Tibial nerve (tissue), 4 donors: Measurements from ENCODE around the gene DMBT1. TPM values are rescaled to one million over a fixed set of nuclear protein-coding genes. Genes with fewer than 3 reads are reported as not detected.

ENCODE experiments used
- DNase-seq, 2 donors: peaks; one replicate each; pipeline ENCODE4 v3.0.0-alpha.2; 2019; ENCODE audit warnings: low spot score in 2 of 2
- H3K27ac ChIP-seq, 4 donors: fragments of 200-600 bp; sonication (generic) in 3 of 4; one replicate each; pipeline ENCODE4 v1.5.1; 2017 to 2019; ENCODE audit warnings: mild to moderate bottlenecking in 1 of 4
- H3K27me3 ChIP-seq, 2 donors: fragments of 200-600 bp; sonication (generic) in 1 of 2; one replicate each; pipeline versions ENCODE4 v1.5.1 to v1.6.0; 2017 to 2019
- H3K36me3 ChIP-seq, 3 donors: fragments of 200-600 bp; sonication (generic); one replicate each; pipeline ENCODE4 v1.5.1; 2018 to 2019
- H3K4me1 ChIP-seq, 4 donors: fragments of 200-600 bp; sonication (generic) in 3 of 4; one replicate each; pipeline ENCODE4 v1.5.1; 2017 to 2019
- H3K4me3 ChIP-seq, 4 donors: fragments of 200-600 bp; sonication (generic) in 3 of 4; one replicate each; pipeline ENCODE4 v1.5.1; 2017 to 2019; ENCODE audit warnings: mild to moderate bottlenecking in 1 of 4, moderate library complexity in 1 of 4
- H3K9me3 ChIP-seq, 4 donors: fragments of 200-600 bp; sonication (generic) in 3 of 4; one replicate each; pipeline ENCODE4 v1.5.1; 2017 to 2019
- EP300 ChIP-seq, 2 donors: sonication (generic); formaldehyde crosslinking; IDR thresholded peaks; one replicate each; pipeline ENCODE4 v1.6.1; 2017; ENCODE audit warnings: antibody characterized with exemption in 2 of 2, mild to moderate bottlenecking in 1 of 2
- POLR2A ChIP-seq, 2 donors: fragments of 450-650 bp; IDR thresholded peaks; one replicate each; pipeline ENCODE4 v1.6.1; 2017; ENCODE audit warnings: antibody characterized with exemption in 2 of 2, mild to moderate bottlenecking in 2 of 2, moderate library complexity in 2 of 2
- WGBS, 2 donors: methylation state at CpG; one replicate each; pipeline ENCODE4 v1.1.5; 2018; 5-methylcytosine and 5-hydroxymethylcytosine counted together
- total RNA-seq, 4 donors: library from RNA; depleted of rRNA; stranded (reverse); fragments of >200 nt; gene quantifications; one replicate each; pipeline ENCODE4 v1.1.0, GENCODE V29; 2016
- TF ChIP-seq, protein P1 (sequence below), 5 experiments: fragments of 200-600 bp in 3 of 5; fragments of 450-650 bp in 2 of 5; sonication (generic) in 3 of 5; IDR thresholded peaks; one replicate each; pipeline ENCODE4 v1.5.1; 2016 to 2019; ENCODE audit warnings: antibody characterized with exemption in 5 of 5, mild to moderate bottlenecking in 3 of 5, moderate library complexity in 2 of 5

DMBT1 gene
- total RNA-seq, 4 donors from 2014 or later: not detected

DNA sequence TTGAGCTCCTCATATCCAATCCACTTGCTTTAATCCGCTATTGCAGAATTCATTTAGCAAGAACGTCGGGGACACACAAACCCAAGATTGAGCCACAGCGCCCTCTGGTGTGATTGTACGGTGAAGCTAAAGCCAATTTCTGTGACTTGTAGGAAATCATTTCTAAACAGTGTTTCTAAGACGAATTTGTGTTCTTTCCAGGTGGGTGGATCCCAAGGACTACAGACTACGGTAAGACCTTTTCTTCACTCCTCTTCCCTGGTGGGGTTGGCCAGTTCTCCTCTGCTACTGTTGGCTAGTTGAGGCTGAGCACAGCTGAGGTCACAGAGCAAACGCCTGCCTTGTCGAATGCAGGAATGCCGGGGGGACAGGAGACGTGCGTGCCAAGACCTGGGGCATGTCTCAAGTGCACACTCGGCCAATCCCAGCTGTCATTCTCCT lies 5.2 kb downstream of the DMBT1 start:
- peak overlapping the region in 1 of 4 donors; percentile 22 for H3K4me3 ChIP-seq
- peak; percentile 80 to 94 for DNase-seq
- no peaks in the 10 kb centered on the region for H3K27me3 ChIP-seq
- H3K36me3 ChIP-seq: no peaks in the 10 kb centered on the region
- WGBS, 2 donors: 12 to 20% methylated on average over 13 of the region's 13 CpGs
- peaks cover 0 to 10% (median 0%) of the 10 kb centered on the region in 4 donors for H3K4me1 ChIP-seq
- TF ChIP-seq, protein P1, sequence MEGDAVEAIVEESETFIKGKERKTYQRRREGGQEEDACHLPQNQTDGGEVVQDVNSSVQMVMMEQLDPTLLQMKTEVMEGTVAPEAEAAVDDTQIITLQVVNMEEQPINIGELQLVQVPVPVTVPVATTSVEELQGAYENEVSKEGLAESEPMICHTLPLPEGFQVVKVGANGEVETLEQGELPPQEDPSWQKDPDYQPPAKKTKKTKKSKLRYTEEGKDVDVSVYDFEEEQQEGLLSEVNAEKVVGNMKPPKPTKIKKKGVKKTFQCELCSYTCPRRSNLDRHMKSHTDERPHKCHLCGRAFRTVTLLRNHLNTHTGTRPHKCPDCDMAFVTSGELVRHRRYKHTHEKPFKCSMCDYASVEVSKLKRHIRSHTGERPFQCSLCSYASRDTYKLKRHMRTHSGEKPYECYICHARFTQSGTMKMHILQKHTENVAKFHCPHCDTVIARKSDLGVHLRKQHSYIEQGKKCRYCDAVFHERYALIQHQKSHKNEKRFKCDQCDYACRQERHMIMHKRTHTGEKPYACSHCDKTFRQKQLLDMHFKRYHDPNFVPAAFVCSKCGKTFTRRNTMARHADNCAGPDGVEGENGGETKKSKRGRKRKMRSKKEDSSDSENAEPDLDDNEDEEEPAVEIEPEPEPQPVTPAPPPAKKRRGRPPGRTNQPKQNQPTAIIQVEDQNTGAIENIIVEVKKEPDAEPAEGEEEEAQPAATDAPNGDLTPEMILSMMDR (IDR thresholded peaks at IDR 0.05): peak; percentile 67 to 86 (median 79)
- TF ChIP-seq EP300 (IDR thresholded peaks at IDR 0.05) (peak in 1 of 2 donors; percentile 43), POLR2A (IDR thresholded peaks at IDR 0.05) (no peak)
- H3K27ac ChIP-seq: no peak overlapping the region
- H3K9me3 ChIP-seq: no peaks in the 10 kb centered on the region

GRCh38 chr10:122566632-122567031 lies 6.1 kb downstream of the DMBT1 start:
- DNase-seq: no peak
- Histone ChIP-seq H3K4me3 (no peak overlapping the region), H3K27ac (no peak overlapping the region), H3K27me3 (no peaks in the 10 kb centered on the region), H3K36me3 (no peaks in the 10 kb centered on the region), H3K4me1 (peaks cover 0 to 10% (median 0%) of the 10 kb centered on the region in 4 donors), H3K9me3 (no peaks in the 10 kb centered on the region)
- TF ChIP-seq POLR2A (IDR thresholded peaks at IDR 0.05) (no peak), EP300 (IDR thresholded peaks at IDR 0.05) (no peak)
- TF ChIP-seq, protein P1 (IDR thresholded peaks at IDR 0.05): no peak
- 91 to 94% methylated on average over 1 of the region's 1 CpG for WGBS, 2 donors

- H3K27ac ChIP-seq: no peak overlapping the region
- TF ChIP-seq EP300 (IDR thresholded peaks at IDR 0.05) (no peak), POLR2A (IDR thresholded peaks at IDR 0.05) (no peak)
- TF ChIP-seq, protein P1 (IDR thresholded peaks at IDR 0.05): peak in 2 of 5 experiments; percentile 24 to 38
- H3K36me3 ChIP-seq: no peaks in the 10 kb centered on the region
- no peak overlapping the region for H3K4me3 ChIP-seq
- peaks cover 0 to 10% (median 0%) of the 10 kb centered on the region in 4 donors for H3K4me1 ChIP-seq
- H3K9me3 ChIP-seq: no peaks in the 10 kb centered on the region
- no peak for DNase-seq
- WGBS, 2 donors: 58 to 59% methylated on average over 5 of the region's 5 CpGs
- H3K27me3 ChIP-seq: no peaks in the 10 kb centered on the region
Observed at GRCh38 chr10:122567056-122567660, 6.6 kb downstream of the DMBT1 start.

GRCh38 chr10:122568551-122568950 lies 8.0 kb downstream of the DMBT1 start:
- Histone ChIP-seq H3K36me3 (no peaks in the 10 kb centered on the region), H3K27ac (no peak overlapping the region), H3K27me3 (no peaks in the 10 kb centered on the region), H3K9me3 (no peaks in the 10 kb centered on the region), H3K4me3 (no peak overlapping the region), H3K4me1 (peaks cover 0 to 10% (median 0%) of the 10 kb centered on the region in 4 donors)
- TF ChIP-seq POLR2A (IDR thresholded peaks at IDR 0.05) (no peak), EP300 (IDR thresholded peaks at IDR 0.05) (no peak)
- TF ChIP-seq, protein P1 (IDR thresholded peaks at IDR 0.05): no peak
- no peak for DNase-seq
- WGBS, 2 donors: 90% methylated on average over 7 to 8 of the region's 8 CpGs

GRCh38 chr10:122570920-122571319 lies 10.4 kb downstream of the DMBT1 start:
- Histone ChIP-seq H3K27me3 (no peaks in the 10 kb centered on the region), H3K9me3 (peaks cover 0 to 13% (median 0%) of the 10 kb centered on the region in 4 donors), H3K27ac (no peak overlapping the region), H3K4me1 (peaks cover 0 to 2% (median 0%) of the 10 kb centered on the region in 4 donors), H3K4me3 (no peak overlapping the region), H3K36me3 (no peaks in the 10 kb centered on the region)
- TF ChIP-seq EP300 (IDR thresholded peaks at IDR 0.05) (no peak), POLR2A (IDR thresholded peaks at IDR 0.05) (no peak)
- TF ChIP-seq, protein P1 (IDR thresholded peaks at IDR 0.05): no peak
- DNase-seq: no peak
- WGBS, 2 donors: 75 to 77% methylated on average over 6 of the region's 6 CpGs
